WTC11 (cell line): ENCODE measurements around the gene COL25A1.

Source experiments
- CTCF ChIP-seq: fragments of 200-600 bp; IDR thresholded peaks from 2 replicates; pipeline ENCODE4 v1.8.0; 2022; ENCODE audit warnings: antibody characterized with exemption
- SMAD4 ChIP-seq: sonication (generic); formaldehyde crosslinking; IDR thresholded peaks from 2 replicates; pipeline ENCODE4 v1.8.0; 2022; ENCODE audit warnings: mild to moderate bottlenecking, missing genetic modification reagents
- ZBTB21 ChIP-seq: sonication (generic); formaldehyde crosslinking; IDR thresholded peaks from 2 replicates; pipeline ENCODE4 v1.8.1; 2023; ENCODE audit warnings: mild to moderate bottlenecking, missing genetic modification reagents, borderline replicate concordance
- ZBTB43 ChIP-seq: sonication (generic); formaldehyde crosslinking; IDR thresholded peaks from 2 replicates; pipeline ENCODE4 v1.8.1; 2023; ENCODE audit warnings: mild to moderate bottlenecking, missing genetic modification reagents
- ZNF423 ChIP-seq: fragments of 250-450 bp; sonication (Bioruptor Pico); IDR thresholded peaks from 2 replicates; pipeline ENCODE4 v2.1.2; 2022; ENCODE audit warnings: mild to moderate bottlenecking, moderate library complexity

GRCh38 chr4:108849611-108850168, 452.8 kb downstream of the COL25A1 start:
- TF ChIP-seq ZBTB21 (CRISPR knock-in tag): no peak
- no peak for TF ChIP-seq CTCF
- TF ChIP-seq ZNF423: no peak
- TF ChIP-seq SMAD4 (CRISPR knock-in tag): no peak
- TF ChIP-seq ZBTB43: no peak
